GM12878 (cell line): ENCODE results near the gene SLC25A44. TPM values are rescaled to one million over a fixed set of nuclear protein-coding genes. Genes with fewer than 3 reads are reported as not detected.

Experiments
- BACH1 ChIP-seq: fragments of 450-650 bp; IDR thresholded peaks from 2 replicates; pipeline ENCODE4 v1.6.1; 2017; ENCODE audit warnings: mild to moderate bottlenecking, borderline replicate concordance
- BMI1 ChIP-seq: fragments of 450-650 bp; IDR thresholded peaks from 2 replicates; pipeline ENCODE4 v1.6.1; 2016; ENCODE audit warnings: mild to moderate bottlenecking, moderate library complexity, borderline replicate concordance
- CBX3 ChIP-seq: fragments of 200-600 bp; sonication (generic); IDR thresholded peaks from 2 replicates; pipeline ENCODE4 v1.6.1; 2016; ENCODE audit warnings: low read depth, borderline replicate concordance
- CEBPB ChIP-seq, 2 experiments: fragments of 150-350 bp in 1 of 2; IDR thresholded peaks; 2 replicates each; pipeline ENCODE4 v1.6.1; 2012 to 2014; ENCODE audit warnings: low read depth in 2 of 2, low read length in 2 of 2, borderline replicate concordance in 1 of 2, inconsistent platforms in 1 of 2
- CHD2 ChIP-seq: IDR thresholded peaks from 2 replicates; pipeline ENCODE4 v1.6.1; 2011; ENCODE audit warnings: low read depth, low read length, improper control_type of control experiment, borderline replicate concordance
- GABPA ChIP-seq: IDR thresholded peaks from 2 replicates; pipeline ENCODE4 v1.6.1; 2014; ENCODE audit warnings: antibody characterized with exemption, low read depth, mild to moderate bottlenecking, inconsistent platforms
- GATAD2B ChIP-seq: fragments of 450-650 bp; conservative IDR thresholded peaks from 2 replicates; pipeline ENCODE4 v1.6.1; 2017; ENCODE audit warnings: low read depth, mild to moderate bottlenecking, moderate library complexity
- JUNB ChIP-seq: IDR thresholded peaks from 2 replicates; pipeline ENCODE4 v1.6.1; 2016; ENCODE audit warnings: antibody characterized with exemption, mild to moderate bottlenecking
- KLF5 ChIP-seq: fragments of 450-650 bp; IDR thresholded peaks from 2 replicates; pipeline ENCODE4 v1.6.1; 2014; ENCODE audit warnings: mild to moderate bottlenecking; ENCODE audit not compliant: partially characterized antibody
- LARP7 ChIP-seq: fragments of 450-650 bp; IDR thresholded peaks from 2 replicates; pipeline ENCODE4 v1.6.1; 2017; ENCODE audit warnings: mild to moderate bottlenecking
- NBN ChIP-seq: fragments of 450-650 bp; IDR thresholded peaks from 2 replicates; pipeline ENCODE4 v1.6.1; 2016
- NR2C1 ChIP-seq: fragments of 450-650 bp; IDR thresholded peaks from 2 replicates; pipeline ENCODE4 v1.6.1; 2017; ENCODE audit warnings: antibody characterized with exemption, mild to moderate bottlenecking, moderate library complexity
- NR2F1 ChIP-seq: fragments of 450-650 bp; conservative IDR thresholded peaks from 2 replicates; pipeline ENCODE4 v1.6.1; 2017; ENCODE audit warnings: mild to moderate bottlenecking
- POLR2A ChIP-seq: IDR thresholded peaks from 2 replicates; pipeline ENCODE4 v1.6.1; 2011; ENCODE audit warnings: low read depth, mild to moderate bottlenecking, low read length
- POLR2AphosphoS5 ChIP-seq: IDR thresholded peaks from 2 replicates; pipeline ENCODE4 v1.6.1; 2011; ENCODE audit warnings: mild to moderate bottlenecking, low read length, inconsistent platforms
- RB1 ChIP-seq: fragments of 450-650 bp; formaldehyde crosslinking; IDR thresholded peaks from 2 replicates; pipeline ENCODE4 v1.6.1; 2017; ENCODE audit warnings: mild to moderate bottlenecking, borderline replicate concordance
- RELA ChIP-seq: fragments of 450-650 bp; IDR thresholded peaks from 2 replicates; pipeline ENCODE4 v1.8.0; 2014; ENCODE audit warnings: borderline replicate concordance; ENCODE audit not compliant: partially characterized antibody
- RUNX3 ChIP-seq: IDR thresholded peaks from 2 replicates; pipeline ENCODE4 v1.6.1; 2012; ENCODE audit warnings: low read length, inconsistent platforms
- SUZ12 ChIP-seq: fragments of 200-600 bp; sonication (generic); IDR thresholded peaks from one replicate; pipeline ENCODE4 v1.6.1; 2018; ENCODE audit warnings: antibody characterized with exemption, mild to moderate bottlenecking; ENCODE audit not compliant: unreplicated experiment
- TCF3 ChIP-seq: IDR thresholded peaks from 2 replicates; pipeline ENCODE4 v1.6.1; 2012; ENCODE audit warnings: low read depth, mild to moderate bottlenecking, low read length, borderline replicate concordance; ENCODE audit not compliant: insufficient read depth
- TCF7 ChIP-seq: IDR thresholded peaks from 2 replicates; pipeline ENCODE4 v1.6.1; 2014; ENCODE audit warnings: antibody characterized with exemption, borderline replicate concordance
- WRNIP1 ChIP-seq: IDR thresholded peaks from 2 replicates; pipeline ENCODE4 v1.6.1; 2011; ENCODE audit warnings: low read depth, low read length, improper control_type of control experiment, borderline replicate concordance
- YY1 ChIP-seq: IDR thresholded peaks from 2 replicates; pipeline ENCODE4 v1.6.1; 2011; ENCODE audit warnings: low read depth, mild to moderate bottlenecking, low read length
- polyA plus RNA-seq, 11 experiments: library from polyadenylated mRNA; depleted of rRNA in 4 of 11; unstranded in 6 of 11; stranded (reverse) in 5 of 11; fragments of >200 nt; fragmentation: Nextera tagmentation in 4 of 11; fragmentation: Illumina TruSeq in 1 of 11; extraction: Ambion mirVana in 4 of 11; extraction: Trizol in 1 of 11; gene quantifications; 1 replicate in 1 of 11; 2 replicates in 10 of 11; pipeline versions ENCODE4 v1.2.1 to v1.2.3, GENCODE V29; 2011 to 2016; ENCODE audit warnings: inconsistent platforms in 2 of 11, missing spikeins in 2 of 11, low read depth in 1 of 11
- total RNA-seq, 4 experiments: library from RNA; depleted of rRNA in 3 of 4; stranded (reverse); fragments of >200 nt in 3 of 4; fragmentation: Illumina TruSeq in 1 of 4; extraction: Trizol in 1 of 4; gene quantifications; 2 replicates each; pipeline versions ENCODE4 v1.2.1 to v1.2.3, GENCODE V29; 2013 to 2021
- TF ChIP-seq, protein P1 (sequence below): fragments of 450-650 bp; IDR thresholded peaks from 2 replicates; pipeline ENCODE4 v1.6.1; 2016; ENCODE audit warnings: mild to moderate bottlenecking
- TF ChIP-seq, protein P2 (sequence below): fragments of 450-650 bp; IDR thresholded peaks from 2 replicates; pipeline ENCODE4 v1.6.1; 2017; ENCODE audit warnings: mild to moderate bottlenecking, low read depth, inconsistent platforms; ENCODE audit not compliant: poor library complexity, severe bottlenecking
- TF ChIP-seq, protein P3 (sequence below): IDR thresholded peaks from 2 replicates; pipeline ENCODE4 v1.6.1; 2011; ENCODE audit warnings: low read depth, low read length, improper control_type of control experiment, borderline replicate concordance
- TF ChIP-seq, protein P4 (sequence below): fragments of 450-650 bp; IDR thresholded peaks from 2 replicates; pipeline ENCODE4 v1.6.1; 2017; ENCODE audit warnings: antibody characterized with exemption, mild to moderate bottlenecking, moderate library complexity

Gene SLC25A44
- total and polyA plus RNA-seq, 10 of the 15 experiments (the other 5 are each of a cell fraction or from before 2014, with no cell fraction given), result 7.1 to 43.3 (median 30.4) TPM

DNA sequence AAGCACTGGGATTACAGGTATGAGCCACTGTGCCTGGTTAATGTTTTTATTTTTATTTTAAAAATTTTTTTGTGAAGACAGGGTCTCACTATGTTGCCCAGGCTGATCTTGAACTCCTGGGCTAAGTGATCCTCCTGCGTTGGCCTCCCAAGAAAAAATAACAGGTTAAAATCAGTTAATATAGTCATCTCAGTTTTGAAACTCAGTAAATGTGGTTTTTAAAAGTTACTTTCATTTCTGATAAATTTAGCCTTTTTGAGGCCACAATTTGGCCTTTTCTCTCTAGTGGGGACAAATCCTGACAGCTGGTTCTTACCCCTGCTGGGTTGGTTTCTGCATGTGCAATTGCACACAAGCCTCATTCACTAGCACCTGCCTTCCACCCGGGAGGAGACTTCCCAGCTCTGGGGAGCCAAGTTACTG, 32.2 kb downstream of the SLC25A44 start (continued):
- TF ChIP-seq JUNB (peak; percentile 83), RB1 (no peak), POLR2A (no peak; the same call in 1 of the 2 replicates), CBX3 (no peak), RUNX3 (peak; percentile 95), KLF5 (no peak), NBN (peak; percentile 82; the same call in 1 of the 2 replicates), TCF3 (peak; percentile 95; the same call in 1 of the 2 replicates), POLR2AphosphoS5 (peak; percentile 41; the same call in 1 of the 2 replicates), GATAD2B (no peak), SUZ12 (no peak), LARP7 (no peak), GABPA (peak; percentile 38; the same call in 1 of the 2 replicates), NR2C1 (no peak), BMI1 (peak; percentile 50; the same call in 1 of the 2 replicates), CHD2 (peak; percentile 25; the same call in 1 of the 2 replicates), CEBPB (IDR thresholded peaks at IDR 0.05; ENCODE audit: borderline replicate concordance in 1 of 2, low read depth in 2 of 2, low read length in 2 of 2) (0 out of 4 replicates have a peak, but pooled peaks of 1 of the 2 experiments have one; percentile 52), RELA (no peak), BACH1 (peak; percentile 58; the same call in 1 of the 2 replicates), NR2F1 (peak; percentile 98), TCF7 (peak; percentile 29; the same call in 1 of the 2 replicates), WRNIP1 (no peak), YY1 (no peak)
- TF ChIP-seq, protein P1, sequence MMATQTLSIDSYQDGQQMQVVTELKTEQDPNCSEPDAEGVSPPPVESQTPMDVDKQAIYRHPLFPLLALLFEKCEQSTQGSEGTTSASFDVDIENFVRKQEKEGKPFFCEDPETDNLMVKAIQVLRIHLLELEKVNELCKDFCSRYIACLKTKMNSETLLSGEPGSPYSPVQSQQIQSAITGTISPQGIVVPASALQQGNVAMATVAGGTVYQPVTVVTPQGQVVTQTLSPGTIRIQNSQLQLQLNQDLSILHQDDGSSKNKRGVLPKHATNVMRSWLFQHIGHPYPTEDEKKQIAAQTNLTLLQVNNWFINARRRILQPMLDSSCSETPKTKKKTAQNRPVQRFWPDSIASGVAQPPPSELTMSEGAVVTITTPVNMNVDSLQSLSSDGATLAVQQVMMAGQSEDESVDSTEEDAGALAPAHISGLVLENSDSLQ, result peak; percentile 48
- TF ChIP-seq, protein P2, sequence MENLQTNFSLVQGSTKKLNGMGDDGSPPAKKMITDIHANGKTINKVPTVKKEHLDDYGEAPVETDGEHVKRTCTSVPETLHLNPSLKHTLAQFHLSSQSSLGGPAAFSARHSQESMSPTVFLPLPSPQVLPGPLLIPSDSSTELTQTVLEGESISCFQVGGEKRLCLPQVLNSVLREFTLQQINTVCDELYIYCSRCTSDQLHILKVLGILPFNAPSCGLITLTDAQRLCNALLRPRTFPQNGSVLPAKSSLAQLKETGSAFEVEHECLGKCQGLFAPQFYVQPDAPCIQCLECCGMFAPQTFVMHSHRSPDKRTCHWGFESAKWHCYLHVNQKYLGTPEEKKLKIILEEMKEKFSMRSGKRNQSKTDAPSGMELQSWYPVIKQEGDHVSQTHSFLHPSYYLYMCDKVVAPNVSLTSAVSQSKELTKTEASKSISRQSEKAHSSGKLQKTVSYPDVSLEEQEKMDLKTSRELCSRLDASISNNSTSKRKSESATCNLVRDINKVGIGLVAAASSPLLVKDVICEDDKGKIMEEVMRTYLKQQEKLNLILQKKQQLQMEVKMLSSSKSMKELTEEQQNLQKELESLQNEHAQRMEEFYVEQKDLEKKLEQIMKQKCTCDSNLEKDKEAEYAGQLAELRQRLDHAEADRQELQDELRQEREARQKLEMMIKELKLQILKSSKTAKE, result peak; percentile 95
- TF ChIP-seq, protein P3, sequence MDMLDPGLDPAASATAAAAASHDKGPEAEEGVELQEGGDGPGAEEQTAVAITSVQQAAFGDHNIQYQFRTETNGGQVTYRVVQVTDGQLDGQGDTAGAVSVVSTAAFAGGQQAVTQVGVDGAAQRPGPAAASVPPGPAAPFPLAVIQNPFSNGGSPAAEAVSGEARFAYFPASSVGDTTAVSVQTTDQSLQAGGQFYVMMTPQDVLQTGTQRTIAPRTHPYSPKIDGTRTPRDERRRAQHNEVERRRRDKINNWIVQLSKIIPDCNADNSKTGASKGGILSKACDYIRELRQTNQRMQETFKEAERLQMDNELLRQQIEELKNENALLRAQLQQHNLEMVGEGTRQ, result no peak
- TF ChIP-seq, protein P4, sequence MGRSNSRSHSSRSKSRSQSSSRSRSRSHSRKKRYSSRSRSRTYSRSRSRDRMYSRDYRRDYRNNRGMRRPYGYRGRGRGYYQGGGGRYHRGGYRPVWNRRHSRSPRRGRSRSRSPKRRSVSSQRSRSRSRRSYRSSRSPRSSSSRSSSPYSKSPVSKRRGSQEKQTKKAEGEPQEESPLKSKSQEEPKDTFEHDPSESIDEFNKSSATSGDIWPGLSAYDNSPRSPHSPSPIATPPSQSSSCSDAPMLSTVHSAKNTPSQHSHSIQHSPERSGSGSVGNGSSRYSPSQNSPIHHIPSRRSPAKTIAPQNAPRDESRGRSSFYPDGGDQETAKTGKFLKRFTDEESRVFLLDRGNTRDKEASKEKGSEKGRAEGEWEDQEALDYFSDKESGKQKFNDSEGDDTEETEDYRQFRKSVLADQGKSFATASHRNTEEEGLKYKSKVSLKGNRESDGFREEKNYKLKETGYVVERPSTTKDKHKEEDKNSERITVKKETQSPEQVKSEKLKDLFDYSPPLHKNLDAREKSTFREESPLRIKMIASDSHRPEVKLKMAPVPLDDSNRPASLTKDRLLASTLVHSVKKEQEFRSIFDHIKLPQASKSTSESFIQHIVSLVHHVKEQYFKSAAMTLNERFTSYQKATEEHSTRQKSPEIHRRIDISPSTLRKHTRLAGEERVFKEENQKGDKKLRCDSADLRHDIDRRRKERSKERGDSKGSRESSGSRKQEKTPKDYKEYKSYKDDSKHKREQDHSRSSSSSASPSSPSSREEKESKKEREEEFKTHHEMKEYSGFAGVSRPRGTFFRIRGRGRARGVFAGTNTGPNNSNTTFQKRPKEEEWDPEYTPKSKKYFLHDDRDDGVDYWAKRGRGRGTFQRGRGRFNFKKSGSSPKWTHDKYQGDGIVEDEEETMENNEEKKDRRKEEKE, result no peak
